Hepatocyte (in vitro differentiated cells): Measurements from ENCODE around the gene GALNT11. TPM values are rescaled to one million over a fixed set of nuclear protein-coding genes. Genes with fewer than 3 reads are reported as not detected.
"Not testable (repeated sequence)": the region's sequence is repeated elsewhere in the genome, so short reads cannot be mapped to it uniquely, and the experiment has no call there.

Source experiments
- DNase-seq: peaks from one replicate; pipeline ENCODE4 v3.0.0-alpha.2; 2016; ENCODE audit warnings: low spot score
- H2AFZ ChIP-seq: fragments of 200-600 bp; sonication (generic); 2 replicates; pipeline ENCODE4 v1.6.0; 2016; ENCODE audit warnings: antibody characterized with exemption, mild to moderate bottlenecking
- H3K27ac ChIP-seq: fragments of 200-600 bp; sonication (generic); 2 replicates; pipeline ENCODE4 v1.5.1; 2016; ENCODE audit warnings: mild to moderate bottlenecking
- H3K27me3 ChIP-seq: fragments of 200-600 bp; sonication (generic); 2 replicates; pipeline ENCODE4 v1.6.1; 2016
- H3K36me3 ChIP-seq: fragments of 200-600 bp; sonication (generic); replicated peaks from 2 replicates; pipeline ENCODE4 v1.5.1; 2016; ENCODE audit warnings: low read depth; ENCODE audit not compliant: insufficient read depth
- H3K4me1 ChIP-seq: fragments of 200-600 bp; sonication (generic); 2 replicates; pipeline ENCODE4 v1.5.1; 2016; ENCODE audit warnings: mild to moderate bottlenecking, moderate library complexity; ENCODE audit not compliant: insufficient read depth
- H3K4me2 ChIP-seq: fragments of 200-600 bp; sonication (generic); 2 replicates; pipeline ENCODE4 v1.6.0; 2016
- H3K4me3 ChIP-seq: fragments of 200-600 bp; sonication (generic); 2 replicates; pipeline ENCODE4 v1.5.1; 2016; ENCODE audit warnings: mild to moderate bottlenecking
- H3K79me2 ChIP-seq: fragments of 200-600 bp; sonication (generic); 2 replicates; pipeline ENCODE4 v1.6.0; 2017; ENCODE audit warnings: mild to moderate bottlenecking
- H3K9me2 ChIP-seq: fragments of 200-600 bp; sonication (generic); replicated peaks from 2 replicates; pipeline ENCODE4 v1.6.0; 2017; ENCODE audit warnings: mild to moderate bottlenecking; ENCODE audit not compliant: insufficient read depth
- H3K9me3 ChIP-seq: fragments of 200-600 bp; sonication (generic); 2 replicates; pipeline ENCODE4 v1.5.1; 2016; ENCODE audit warnings: low read depth, mild to moderate bottlenecking
- H4K20me1 ChIP-seq: fragments of 200-600 bp; sonication (generic); 2 replicates; pipeline ENCODE4 v1.6.0; 2016; ENCODE audit warnings: mild to moderate bottlenecking; ENCODE audit not compliant: insufficient read depth, poor library complexity, severe bottlenecking
- EZH2 ChIP-seq: fragments of 200-600 bp; sonication (generic); IDR thresholded peaks from 2 replicates; pipeline ENCODE4 v1.6.1; 2016; ENCODE audit warnings: antibody characterized with exemption, mild to moderate bottlenecking, borderline replicate concordance
- EZH2phosphoT487 ChIP-seq: fragments of 200-600 bp; sonication (generic); IDR thresholded peaks from one replicate; pipeline ENCODE4 v1.6.1; 2018; ENCODE audit warnings: antibody characterized with exemption, mild to moderate bottlenecking, low read depth, moderate library complexity; ENCODE audit not compliant: unreplicated experiment, severe bottlenecking
- WGBS: methylation state at CpG from one replicate; pipeline ENCODE4 v1.1.6; 2016; ENCODE audit warnings: low lambda C conversion rate; ENCODE audit errors: missing lambda C conversion rate; 5-methylcytosine and 5-hydroxymethylcytosine counted together
- polyA plus RNA-seq: library from polyadenylated mRNA; unstranded; fragments of >200 nt; fragmentation: Nextera tagmentation; extraction: Ambion mirVana; gene quantifications from 2 replicates; pipeline ENCODE4 v1.2.1, GENCODE V29; 2016
- total RNA-seq: library from RNA; depleted of rRNA; stranded (reverse); fragments of >200 nt; gene quantifications from 2 replicates; pipeline ENCODE4 v1.2.3, GENCODE V29; 2014
- TF ChIP-seq, protein P1 (sequence below): fragments of 200-600 bp; sonication (generic); IDR thresholded peaks from 2 replicates; pipeline ENCODE4 v1.5.1; 2016; ENCODE audit warnings: antibody characterized with exemption, mild to moderate bottlenecking; ENCODE audit not compliant: poor library complexity

GALNT11 gene
- total and polyA plus RNA-seq, 2 experiments from 2014 or later: 43.7 to 64.1 TPM

DNA sequence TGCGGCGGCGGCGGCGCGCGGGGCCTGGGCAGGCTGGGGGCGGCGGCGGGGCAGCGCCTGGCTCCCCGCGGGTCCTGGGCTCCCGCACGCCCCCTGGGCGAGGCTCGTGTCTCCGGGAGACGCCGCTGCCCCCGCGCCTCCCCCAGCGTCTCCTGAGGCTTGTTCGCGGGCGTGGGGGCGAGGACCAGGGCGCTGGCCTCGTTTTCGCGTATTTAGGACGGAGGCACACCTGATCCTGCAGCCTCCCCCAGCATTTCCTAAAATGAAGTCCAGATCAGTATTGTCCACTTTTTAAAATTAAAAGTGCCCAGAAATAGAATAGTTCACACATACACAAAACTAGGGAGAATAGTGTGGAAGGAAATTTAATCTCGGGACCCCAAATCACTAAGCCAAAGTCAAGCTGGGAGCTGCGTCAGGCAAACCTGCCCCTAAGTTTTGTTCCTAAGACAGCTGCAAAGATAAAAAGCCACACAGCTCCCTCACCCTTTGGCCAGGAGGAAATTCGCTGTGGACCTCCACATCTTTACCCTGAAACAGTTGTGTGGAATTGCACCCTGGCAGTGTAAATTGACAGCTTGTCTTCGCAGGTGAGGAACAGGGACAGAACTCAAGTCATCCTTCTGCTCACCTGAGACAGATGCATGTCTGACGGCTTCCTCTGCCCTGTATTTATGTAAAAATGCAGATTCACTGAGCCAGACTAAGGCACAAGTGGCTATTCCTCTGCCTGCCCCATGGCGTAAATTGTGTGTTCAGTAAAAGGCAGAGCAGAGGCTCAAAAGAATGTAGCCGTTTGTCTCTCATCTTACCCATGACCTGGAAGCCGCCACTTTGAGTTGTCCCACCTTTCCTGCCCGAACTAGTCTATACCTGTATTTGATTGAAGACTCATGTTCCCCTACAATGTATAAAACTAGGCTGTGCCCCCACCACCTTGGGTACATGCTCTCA lies 740 bp downstream of the GALNT11 start:
- TF ChIP-seq, protein P1, sequence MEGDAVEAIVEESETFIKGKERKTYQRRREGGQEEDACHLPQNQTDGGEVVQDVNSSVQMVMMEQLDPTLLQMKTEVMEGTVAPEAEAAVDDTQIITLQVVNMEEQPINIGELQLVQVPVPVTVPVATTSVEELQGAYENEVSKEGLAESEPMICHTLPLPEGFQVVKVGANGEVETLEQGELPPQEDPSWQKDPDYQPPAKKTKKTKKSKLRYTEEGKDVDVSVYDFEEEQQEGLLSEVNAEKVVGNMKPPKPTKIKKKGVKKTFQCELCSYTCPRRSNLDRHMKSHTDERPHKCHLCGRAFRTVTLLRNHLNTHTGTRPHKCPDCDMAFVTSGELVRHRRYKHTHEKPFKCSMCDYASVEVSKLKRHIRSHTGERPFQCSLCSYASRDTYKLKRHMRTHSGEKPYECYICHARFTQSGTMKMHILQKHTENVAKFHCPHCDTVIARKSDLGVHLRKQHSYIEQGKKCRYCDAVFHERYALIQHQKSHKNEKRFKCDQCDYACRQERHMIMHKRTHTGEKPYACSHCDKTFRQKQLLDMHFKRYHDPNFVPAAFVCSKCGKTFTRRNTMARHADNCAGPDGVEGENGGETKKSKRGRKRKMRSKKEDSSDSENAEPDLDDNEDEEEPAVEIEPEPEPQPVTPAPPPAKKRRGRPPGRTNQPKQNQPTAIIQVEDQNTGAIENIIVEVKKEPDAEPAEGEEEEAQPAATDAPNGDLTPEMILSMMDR: no peak
- no peak for TF ChIP-seq EZH2phosphoT487
- TF ChIP-seq EZH2: no peak
- H3K9me3 ChIP-seq: no peaks in the 10 kb centered on the region
- H3K36me3 ChIP-seq: no peaks in the 10 kb centered on the region
- H3K4me1 ChIP-seq: peaks cover 11% of the 10 kb centered on the region
- peaks cover 31% of the 10 kb centered on the region for H3K79me2 ChIP-seq
- H3K4me2 ChIP-seq: peak overlapping the region; percentile 90
- no peaks in the 10 kb centered on the region for H4K20me1 ChIP-seq
- WGBS: 27% methylated on average over 21 of the region's 41 CpGs
- no peaks in the 10 kb centered on the region for H3K9me2 ChIP-seq
- no peak for DNase-seq
- H3K27ac ChIP-seq: peak overlapping the region; percentile 99
- H3K27me3 ChIP-seq: no peaks in the 10 kb centered on the region
- H3K4me3 ChIP-seq: peak overlapping the region; percentile 78
- H2AFZ ChIP-seq: peak overlapping the region; percentile 57

DNA sequence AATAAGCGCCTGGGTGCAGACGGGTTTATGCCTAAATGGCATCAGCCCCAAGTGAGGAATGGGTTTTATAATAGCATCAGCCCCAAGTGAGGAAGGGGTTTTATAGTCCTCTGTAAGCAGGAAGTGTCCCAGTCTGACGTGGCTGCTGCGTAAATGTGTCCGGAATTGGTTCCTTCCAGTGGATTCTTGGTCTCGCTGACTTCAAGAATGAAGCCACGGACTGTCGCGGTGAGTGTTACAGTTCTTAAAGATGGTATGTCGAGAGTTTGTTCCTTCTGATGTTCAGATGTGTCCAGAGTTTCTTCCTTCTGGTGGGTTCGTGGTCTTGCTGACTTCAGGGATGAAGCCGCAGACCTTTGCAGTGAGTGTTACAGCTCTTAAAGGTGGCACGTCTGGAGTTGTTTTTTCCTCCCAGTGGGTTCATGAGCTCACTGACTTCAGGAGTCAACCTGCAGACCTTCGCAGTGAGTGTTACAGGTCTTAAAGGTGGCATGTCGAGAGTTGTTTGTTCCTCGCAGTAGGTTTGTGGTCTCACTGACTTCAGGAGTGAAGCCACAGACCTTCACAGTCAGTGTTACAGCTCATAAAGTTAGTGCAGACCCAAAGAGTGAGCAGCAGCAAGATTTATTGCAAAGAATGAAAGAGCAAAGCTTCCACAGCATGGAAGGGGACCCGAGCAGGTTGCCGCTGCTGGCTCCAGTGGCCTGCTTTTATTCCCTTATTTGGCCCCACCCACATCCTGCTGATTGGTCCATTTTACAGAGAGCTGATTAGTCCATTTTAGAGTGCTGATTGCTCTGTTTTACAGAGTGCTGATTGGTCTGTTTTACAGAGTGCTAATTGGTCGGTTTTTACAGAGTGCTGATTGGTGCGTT lies 2.3 kb downstream of the GALNT11 start:
- H2AFZ ChIP-seq, H3K4me2 ChIP-seq, DNase-seq, H3K9me2 ChIP-seq, H3K27ac ChIP-seq, H3K9me3 ChIP-seq, H3K27me3 ChIP-seq, H3K4me3 ChIP-seq, H3K36me3 ChIP-seq, H4K20me1 ChIP-seq: not testable (repeated sequence)
- peaks cover 11% of the 10 kb centered on the region for H3K4me1 ChIP-seq
- WGBS: 97% methylated on average over 20 of the region's 20 CpGs
- peaks cover 31% of the 10 kb centered on the region for H3K79me2 ChIP-seq

DNA sequence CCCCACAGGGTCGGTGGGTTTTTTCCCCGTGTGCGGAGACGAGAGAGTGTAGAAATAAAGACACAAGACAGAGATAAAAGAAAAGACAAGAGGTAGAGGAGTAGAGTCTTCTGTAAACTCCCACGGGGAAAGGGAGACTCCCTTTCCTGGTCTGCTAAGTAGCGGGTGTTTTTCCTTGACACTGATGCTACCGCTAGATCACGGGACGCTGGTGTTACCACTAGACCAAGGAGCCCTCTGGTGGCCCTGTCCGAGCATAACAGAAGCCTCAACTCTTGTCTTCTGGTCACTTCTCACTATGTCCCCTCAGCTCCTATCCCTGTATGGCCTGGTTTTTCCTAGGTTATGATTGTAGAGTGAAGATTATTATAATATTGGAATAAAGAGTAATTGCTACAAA lies 4.6 kb downstream of the GALNT11 start:
- peak; percentile 69 for DNase-seq
- TF ChIP-seq, protein P1: peak; percentile 46
- not testable (repeated sequence) for H3K4me1 ChIP-seq, H3K4me2 ChIP-seq, H3K9me2 ChIP-seq, H3K9me3 ChIP-seq, H4K20me1 ChIP-seq, H3K36me3 ChIP-seq, H2AFZ ChIP-seq, H3K27me3 ChIP-seq, H3K27ac ChIP-seq, H3K4me3 ChIP-seq
- peaks cover 36% of the 10 kb centered on the region for H3K79me2 ChIP-seq
- 65% methylated on average over 9 of the region's 10 CpGs for WGBS

DNA sequence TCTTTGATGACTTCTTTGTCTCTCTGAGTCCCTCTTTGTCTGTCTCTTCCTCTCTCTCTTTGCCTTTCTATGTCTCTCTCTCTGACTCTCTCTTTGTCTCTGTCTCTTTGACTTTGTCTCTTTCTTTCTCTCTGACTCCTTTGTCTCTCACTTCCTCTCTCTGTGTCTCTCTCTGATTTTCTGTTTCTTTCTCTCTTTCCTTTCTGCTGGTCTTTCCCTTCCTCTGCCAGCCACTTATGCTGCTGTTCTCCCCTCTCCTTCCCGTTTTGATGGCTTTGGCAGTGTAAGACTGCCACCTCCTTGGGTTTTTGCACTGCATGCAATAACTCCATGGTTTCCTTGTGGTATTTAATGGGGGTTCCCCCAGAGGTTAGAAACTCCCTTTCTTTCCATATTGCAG lies 5.2 kb downstream of the GALNT11 start:
- not testable (repeated sequence) for H3K9me3 ChIP-seq, H3K27me3 ChIP-seq, H3K27ac ChIP-seq, H2AFZ ChIP-seq, H3K4me2 ChIP-seq, H4K20me1 ChIP-seq, H3K4me1 ChIP-seq, H3K9me2 ChIP-seq, H3K4me3 ChIP-seq, DNase-seq, H3K36me3 ChIP-seq
- H3K79me2 ChIP-seq: peaks cover 36% of the 10 kb centered on the region
- 91% methylated on average over 1 of the region's 1 CpG for WGBS
